ENCODE data around the gene MYLK.

The MYLK gene

GRCh38 chr3:123877965-123878364, 6.2 kb downstream of the MYLK start:
- no peak for DNase-seq (ENCODE audit: low read depth in 2 of 2)

DNA sequence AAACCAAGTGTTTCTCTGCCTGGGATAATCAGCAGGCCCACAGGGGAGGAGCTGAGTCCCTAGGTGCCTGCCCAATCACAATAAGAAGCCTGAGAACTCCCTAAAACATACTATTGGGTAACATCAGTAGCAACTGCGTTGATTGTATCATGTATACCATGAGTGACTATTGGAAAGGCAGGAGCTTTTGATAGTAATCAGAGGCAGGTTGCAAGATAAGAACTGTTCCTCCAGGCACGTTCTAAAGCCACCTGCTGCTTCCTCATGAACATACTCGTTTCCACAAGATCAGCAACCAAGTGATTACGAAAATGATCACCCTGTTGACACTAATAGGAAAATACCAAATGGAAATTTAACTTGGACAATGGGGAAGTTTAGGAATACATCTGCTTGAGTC, 6.7 kb downstream of the MYLK start:
- no peak for DNase-seq (ENCODE audit: low read depth in 2 of 2)

GRCh38 chr3:123876858-123877257, 7.3 kb downstream of the MYLK start:
- DNase-seq (ENCODE audit: low read depth in 2 of 2) = no peak

DNA sequence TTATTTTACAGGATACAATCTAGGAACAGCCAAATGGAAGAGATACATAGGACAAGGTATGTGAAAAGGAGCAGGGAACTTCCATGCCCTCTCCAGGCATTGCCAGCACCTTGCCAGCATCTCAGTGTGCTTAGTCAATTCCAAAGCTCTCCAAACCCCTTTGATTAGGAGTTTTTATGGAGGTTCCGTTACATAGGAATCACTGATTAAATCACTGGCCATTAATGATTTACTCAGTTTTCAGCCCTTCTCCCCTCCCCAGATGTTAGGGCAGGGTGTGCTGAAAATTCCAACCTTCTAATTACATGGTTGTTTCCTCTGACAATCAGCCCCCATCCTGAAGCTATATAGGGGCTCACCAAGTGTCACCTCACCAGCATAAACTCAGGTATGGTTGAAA, 11.5 kb downstream of the MYLK start:
- no peak for DNase-seq (ENCODE audit: low read depth in 2 of 2)

GRCh38 chr3:123871946-123872345, 12.2 kb downstream of the MYLK start:
- DNase-seq (ENCODE audit: low read depth in 2 of 2) = no peak

DNA sequence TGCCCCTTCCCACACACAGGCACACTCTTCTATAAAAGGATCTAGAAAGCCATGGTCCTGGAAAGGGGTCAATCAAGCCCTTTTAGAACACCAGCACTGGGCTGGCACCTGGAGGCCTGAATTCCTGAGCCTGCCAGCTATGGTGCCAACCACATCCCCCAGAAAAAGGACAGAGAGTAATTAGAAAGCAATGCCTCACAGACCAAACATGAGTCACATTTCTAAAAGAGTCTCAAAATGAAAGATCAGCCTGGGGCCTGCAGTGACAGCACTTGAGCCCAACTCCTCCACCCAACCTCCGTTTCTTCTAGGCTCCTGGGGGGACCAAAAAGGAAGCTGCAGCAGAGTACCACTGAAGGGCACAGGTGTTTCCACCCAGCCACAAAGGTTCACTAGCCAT, 14.1 kb downstream of the MYLK start:
- no peak for DNase-seq (ENCODE audit: low read depth in 2 of 2)

DNA sequence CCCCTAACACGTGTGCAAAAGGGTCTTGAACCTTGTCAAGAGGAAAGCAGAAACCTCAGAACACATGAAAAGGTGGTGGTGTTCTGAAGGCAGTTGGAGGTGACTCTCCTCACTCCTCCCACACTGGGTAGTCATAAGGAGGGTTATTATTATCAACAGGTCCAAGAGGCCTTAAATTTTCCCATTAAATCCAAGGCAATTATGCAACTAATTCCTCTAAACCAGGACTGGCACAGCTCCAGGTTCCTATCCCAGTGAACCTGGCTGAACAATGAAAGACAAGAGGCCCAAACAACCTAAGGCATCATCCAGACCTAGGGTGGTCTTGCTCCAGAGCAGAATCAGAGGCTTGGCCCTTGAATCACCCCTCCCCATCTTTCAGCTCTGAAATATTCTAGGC, 15.0 kb downstream of the MYLK start:
- DNase-seq (ENCODE audit: low read depth in 2 of 2) = no peak

DNA sequence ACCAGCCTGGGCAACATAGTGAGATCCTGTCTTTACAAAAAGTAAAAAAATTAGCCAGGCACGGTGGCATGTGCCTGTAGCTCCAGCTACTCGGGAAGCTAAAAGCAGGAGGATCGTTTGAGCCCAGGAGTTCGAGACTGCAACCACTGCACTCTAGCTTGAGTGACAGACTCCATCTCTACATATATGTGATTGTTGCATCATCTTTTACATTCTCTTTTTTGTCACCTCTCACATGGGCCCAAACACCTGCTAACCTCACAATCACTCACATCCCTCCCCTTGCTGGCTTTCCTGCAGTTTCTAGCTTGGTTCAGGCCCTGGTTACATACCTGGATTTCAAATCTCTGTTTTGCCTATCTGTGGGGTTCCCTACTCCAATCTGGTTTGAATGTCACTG, 19.4 kb downstream of the MYLK start:
- no peak for DNase-seq (ENCODE audit: low read depth in 2 of 2)

- DNase-seq (ENCODE audit: low read depth in 2 of 2) = no peak
Observed at GRCh38 chr3:123862152-123862551, 22.0 kb downstream of the MYLK start.

DNA sequence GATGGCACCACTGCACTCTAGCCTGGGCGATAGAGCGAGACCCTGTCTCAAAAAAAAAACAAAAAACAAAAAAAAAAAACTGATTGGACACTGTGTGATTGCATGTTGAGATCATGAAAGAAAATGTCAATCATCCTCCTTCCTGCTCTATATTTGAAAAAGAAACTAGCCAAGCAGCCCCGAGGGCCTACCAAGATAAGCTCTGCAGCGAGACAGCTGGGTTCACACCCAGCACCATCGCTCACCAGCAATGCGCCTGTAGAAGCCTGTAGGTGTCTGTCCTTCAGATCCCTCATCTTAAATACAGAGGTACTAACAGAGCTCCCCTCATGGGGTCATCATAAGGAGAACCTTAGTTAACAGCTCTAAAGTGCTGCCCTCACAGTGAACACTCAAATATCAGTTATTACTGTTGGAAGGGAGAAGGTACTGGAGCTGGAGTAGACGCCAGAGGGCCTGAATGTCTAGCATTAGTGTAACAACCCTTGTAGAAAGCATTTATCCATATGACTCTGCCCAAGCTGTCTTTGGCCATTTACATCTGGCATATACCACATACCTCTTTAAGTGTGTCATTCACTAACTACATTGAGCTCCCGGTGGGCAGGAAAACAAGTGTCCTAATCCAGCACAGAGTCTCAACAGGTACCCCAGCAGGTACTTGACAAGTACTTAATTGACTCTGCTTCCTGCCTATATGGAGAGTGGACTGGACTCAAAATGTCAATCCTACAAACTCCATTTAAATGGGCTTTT, 22.9 kb downstream of the MYLK start:
- DNase-seq (ENCODE audit: low read depth in 2 of 2) = no peak

- DNase-seq (ENCODE audit: low read depth in 2 of 2) = no peak
Observed at GRCh38 chr3:123859177-123859576, 25.0 kb downstream of the MYLK start.

- no peak for DNase-seq (ENCODE audit: low read depth in 2 of 2)
Observed at GRCh38 chr3:123854905-123855304, 29.2 kb downstream of the MYLK start.

GRCh38 chr3:123853686-123854372, 30.3 kb downstream of the MYLK start:
- DNase-seq (ENCODE audit: low read depth in 2 of 2) = no peak

GRCh38 chr3:123847209-123847608, 36.9 kb downstream of the MYLK start:
- DNase-seq (ENCODE audit: low read depth in 2 of 2) = no peak

- no peak for DNase-seq (ENCODE audit: low read depth in 2 of 2)
Observed at GRCh38 chr3:123843668-123844067, 40.5 kb downstream of the MYLK start.

DNA sequence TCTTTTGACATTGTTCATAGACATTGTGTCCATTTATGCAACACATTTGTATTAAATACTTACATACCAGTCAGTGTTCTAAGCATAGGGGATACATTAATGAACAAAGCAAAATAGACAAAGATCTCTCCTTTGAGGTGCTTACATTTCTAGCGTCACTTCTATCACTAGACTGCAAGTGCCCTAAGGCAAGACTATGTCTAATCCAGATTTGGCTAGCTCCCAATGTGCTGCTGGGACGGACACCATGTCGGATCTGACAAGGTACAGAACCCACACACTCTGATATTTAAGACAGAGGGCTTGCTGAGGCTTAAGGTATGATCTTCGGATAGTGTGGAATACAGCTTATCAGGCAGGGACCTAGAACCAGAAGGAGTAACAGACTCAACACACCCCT, 41.4 kb downstream of the MYLK start:
- no peak for DNase-seq (ENCODE audit: low read depth in 2 of 2)

GRCh38 chr3:123841476-123842238, 42.5 kb downstream of the MYLK start:
- no peak for DNase-seq (ENCODE audit: low read depth in 2 of 2)

GRCh38 chr3:123840961-123841360, 43.2 kb downstream of the MYLK start:
- DNase-seq (ENCODE audit: low read depth in 2 of 2) = no peak

DNA sequence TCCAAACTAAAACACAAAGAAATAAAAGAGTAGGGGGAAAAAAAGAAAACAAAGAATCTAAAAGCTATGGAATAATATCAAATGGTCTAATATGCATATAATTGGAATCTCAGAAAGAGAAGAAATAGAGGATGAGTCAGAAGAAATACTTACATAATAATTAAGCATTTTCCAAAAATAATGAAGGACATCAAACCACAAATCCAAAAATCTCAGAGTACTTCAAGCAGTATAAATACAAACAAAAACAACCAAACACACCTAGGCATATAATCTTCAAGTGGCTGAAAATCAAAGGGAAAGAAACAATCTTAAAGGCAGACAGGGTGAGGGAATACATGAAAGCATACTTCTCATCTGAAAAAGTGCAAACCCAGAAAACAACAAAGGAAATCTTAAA, 46.3 kb downstream of the MYLK start:
- DNase-seq (ENCODE audit: low read depth in 2 of 2) = no peak

DNA sequence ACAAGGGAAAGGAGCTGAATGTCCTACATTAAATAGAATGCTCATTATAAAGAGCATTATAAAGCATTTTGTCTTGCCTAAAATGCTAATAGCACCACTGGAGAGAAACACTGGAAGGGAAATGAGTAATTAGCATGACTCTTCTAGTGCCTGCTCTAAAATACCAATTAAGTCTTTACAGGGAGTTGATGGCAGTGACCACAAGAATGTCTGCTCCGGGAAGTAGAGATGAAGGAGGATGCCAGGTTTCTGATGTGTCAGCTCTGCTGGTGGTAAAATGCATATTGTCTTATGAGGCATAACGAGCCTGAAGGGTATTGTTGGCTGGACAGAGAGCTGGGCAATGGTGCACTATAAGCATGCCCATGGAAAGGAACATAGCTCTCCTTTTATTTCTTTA, 49.5 kb downstream of the MYLK start:
- DNase-seq (ENCODE audit: low read depth in 2 of 2) = no peak

GRCh38 chr3:123833398-123833785, 50.7 kb downstream of the MYLK start:
- no peak for DNase-seq (ENCODE audit: low read depth in 2 of 2)

DNA sequence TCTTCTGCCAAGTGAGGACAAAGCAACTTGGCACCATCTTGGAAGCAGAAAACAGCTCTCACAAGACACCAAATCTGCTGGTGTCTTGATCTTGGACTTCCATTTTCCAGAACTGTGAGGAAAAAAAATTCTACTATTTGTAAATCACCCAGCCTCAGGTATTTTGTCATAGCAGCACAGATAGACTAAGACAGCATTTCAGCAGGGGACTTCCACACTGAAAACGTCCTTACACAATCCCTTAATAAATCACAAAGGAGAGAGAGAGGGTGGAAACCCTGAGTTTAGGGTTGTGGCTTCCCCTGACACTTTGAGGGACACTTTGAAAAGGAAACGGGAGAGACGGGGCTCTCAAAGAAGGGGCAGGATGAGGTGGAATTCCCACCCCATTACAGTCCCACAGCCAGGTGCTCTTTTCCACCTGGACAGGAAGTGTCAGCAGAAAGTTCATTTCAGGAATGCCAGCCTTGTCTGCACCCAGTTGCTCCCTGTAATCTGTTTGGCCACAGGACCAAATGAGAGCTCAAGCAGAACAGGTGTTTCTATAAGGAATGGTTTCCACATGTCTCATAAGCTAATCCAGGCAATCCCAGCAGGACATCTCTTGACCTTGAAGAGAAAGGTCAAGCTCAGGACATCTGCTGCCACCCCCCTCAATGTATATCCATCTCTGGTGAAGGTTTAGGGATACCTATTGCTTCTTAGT, 51.3 kb downstream of the MYLK start:
- no peak for DNase-seq (ENCODE audit: low read depth in 2 of 2)
